ENCODE results near the gene AHI1.

AHI1 gene

DNA sequence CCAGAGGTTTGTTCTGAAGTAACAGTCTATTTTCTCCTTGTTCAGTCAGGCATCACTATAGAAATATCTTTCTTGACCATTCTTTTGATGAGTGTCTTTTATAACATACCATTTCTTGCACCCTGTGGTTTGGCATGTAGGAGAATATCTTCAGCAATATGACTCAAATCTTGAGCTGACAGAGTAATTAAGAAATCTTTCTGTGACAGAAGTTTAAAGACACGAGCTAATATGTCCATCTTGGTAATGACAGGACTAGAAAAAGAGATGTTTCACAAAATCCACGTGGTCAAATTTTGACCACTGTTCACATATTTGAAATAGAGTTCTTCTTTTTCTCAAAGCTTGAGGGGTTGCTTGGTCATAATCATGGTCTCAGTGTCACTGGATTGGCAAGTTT, 166.5 kb downstream of the AHI1 start:
- Histone ChIP-seq H3K9me3 (replicated peaks; ENCODE audit: insufficient read depth, low read length) (no peaks in the 10 kb centered on the region), H2AFZ (ENCODE audit: low read length) (no peak overlapping the region), H3K79me2 (ENCODE audit: low read length) (no peaks in the 10 kb centered on the region), H3K4me1 (ENCODE audit: low read length) (no peaks in the 10 kb centered on the region), H3K4me2 (ENCODE audit: low read depth, low read length) (no peak overlapping the region), H3F3A (ENCODE audit: insufficient read depth, low read length) (no peaks in the 10 kb centered on the region), H3K27me3 (replicated peaks; ENCODE audit: insufficient read depth, low read length) (no peaks in the 10 kb centered on the region), H3K9me2 (replicated peaks; ENCODE audit: insufficient read depth, low read length) (no peaks in the 10 kb centered on the region), H3K27ac (ENCODE audit: low read length) (no peak overlapping the region), H3K4me3 (ENCODE audit: low read length) (no peak overlapping the region), H3K9ac (ENCODE audit: low read length) (no peak overlapping the region), H4K20me1 (ENCODE audit: insufficient read depth, low read length) (no peaks in the 10 kb centered on the region), H3K36me3 (replicated peaks; ENCODE audit: insufficient read depth, low read length) (no peaks in the 10 kb centered on the region)
- no peak for TF ChIP-seq EZH2phosphoT487 (IDR thresholded peaks at IDR 0.05; ENCODE audit: low read length)
- no peak for TF ChIP-seq EZH2 (optimal IDR thresholded peaks at IDR 0.05; ENCODE audit: low read depth, low read length)
- TF ChIP-seq, protein P1, sequence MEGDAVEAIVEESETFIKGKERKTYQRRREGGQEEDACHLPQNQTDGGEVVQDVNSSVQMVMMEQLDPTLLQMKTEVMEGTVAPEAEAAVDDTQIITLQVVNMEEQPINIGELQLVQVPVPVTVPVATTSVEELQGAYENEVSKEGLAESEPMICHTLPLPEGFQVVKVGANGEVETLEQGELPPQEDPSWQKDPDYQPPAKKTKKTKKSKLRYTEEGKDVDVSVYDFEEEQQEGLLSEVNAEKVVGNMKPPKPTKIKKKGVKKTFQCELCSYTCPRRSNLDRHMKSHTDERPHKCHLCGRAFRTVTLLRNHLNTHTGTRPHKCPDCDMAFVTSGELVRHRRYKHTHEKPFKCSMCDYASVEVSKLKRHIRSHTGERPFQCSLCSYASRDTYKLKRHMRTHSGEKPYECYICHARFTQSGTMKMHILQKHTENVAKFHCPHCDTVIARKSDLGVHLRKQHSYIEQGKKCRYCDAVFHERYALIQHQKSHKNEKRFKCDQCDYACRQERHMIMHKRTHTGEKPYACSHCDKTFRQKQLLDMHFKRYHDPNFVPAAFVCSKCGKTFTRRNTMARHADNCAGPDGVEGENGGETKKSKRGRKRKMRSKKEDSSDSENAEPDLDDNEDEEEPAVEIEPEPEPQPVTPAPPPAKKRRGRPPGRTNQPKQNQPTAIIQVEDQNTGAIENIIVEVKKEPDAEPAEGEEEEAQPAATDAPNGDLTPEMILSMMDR (IDR thresholded peaks at IDR 0.05; ENCODE audit: low read length) = no peak
- DNase-seq = no peak

DNA sequence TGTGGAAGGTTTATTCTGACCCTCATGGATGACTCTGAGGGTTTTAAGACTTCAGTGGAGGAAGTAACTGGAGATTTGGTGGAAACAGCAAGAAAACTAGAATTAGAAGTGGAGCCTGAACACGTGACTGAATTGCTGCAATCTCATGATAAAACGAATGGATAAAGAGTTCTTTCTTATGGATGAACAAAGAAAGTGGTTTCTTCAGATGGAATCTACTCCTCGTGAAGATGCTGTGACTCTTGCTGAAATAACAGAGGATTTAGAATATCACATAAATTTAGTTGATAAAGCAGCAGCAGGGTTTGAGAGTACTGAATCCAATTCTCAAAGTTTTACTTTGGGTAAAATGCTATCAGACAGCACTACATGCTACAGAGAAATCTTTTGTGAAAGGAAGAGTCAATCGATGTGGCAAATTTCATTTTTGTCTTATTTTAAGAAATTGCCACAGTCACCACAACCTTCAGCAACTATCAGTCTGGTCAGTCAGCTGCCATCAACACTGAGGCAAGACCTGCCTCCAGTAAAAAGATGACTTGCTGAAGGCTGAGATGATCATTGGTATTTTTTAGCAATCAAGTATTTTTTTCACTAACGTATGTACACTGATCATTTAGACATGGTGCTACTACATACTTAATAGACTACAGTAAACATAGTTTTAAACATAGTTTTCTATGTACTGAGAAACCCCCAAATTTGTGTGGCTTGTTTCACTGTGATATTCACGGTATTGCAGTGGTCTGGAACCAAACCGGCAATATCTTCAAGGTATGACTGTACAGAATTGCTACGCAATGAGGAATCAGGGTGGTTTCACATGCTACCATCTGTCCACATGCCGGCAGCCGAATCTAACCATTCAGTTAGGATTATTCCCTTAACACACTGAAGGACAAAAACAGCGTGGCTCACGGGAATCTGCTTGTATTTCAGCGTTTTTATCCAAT, 167.4 kb downstream of the AHI1 start:
- Histone ChIP-seq H3K4me3 (ENCODE audit: low read length) (no peak overlapping the region), H3K27me3 (replicated peaks; ENCODE audit: insufficient read depth, low read length) (no peaks in the 10 kb centered on the region), H3K4me2 (ENCODE audit: low read depth, low read length) (no peak overlapping the region), H2AFZ (ENCODE audit: low read length) (no peak overlapping the region), H3K36me3 (replicated peaks; ENCODE audit: insufficient read depth, low read length) (no peaks in the 10 kb centered on the region), H3K27ac (ENCODE audit: low read length) (no peak overlapping the region), H3K9me3 (replicated peaks; ENCODE audit: insufficient read depth, low read length) (no peaks in the 10 kb centered on the region), H3K4me1 (ENCODE audit: low read length) (no peaks in the 10 kb centered on the region), H4K20me1 (ENCODE audit: insufficient read depth, low read length) (no peaks in the 10 kb centered on the region), H3K79me2 (ENCODE audit: low read length) (no peaks in the 10 kb centered on the region), H3K9me2 (replicated peaks; ENCODE audit: insufficient read depth, low read length) (no peaks in the 10 kb centered on the region), H3F3A (ENCODE audit: insufficient read depth, low read length) (no peaks in the 10 kb centered on the region), H3K9ac (ENCODE audit: low read length) (no peak overlapping the region)
- TF ChIP-seq EZH2phosphoT487 (IDR thresholded peaks at IDR 0.05; ENCODE audit: low read length) (no peak), EZH2 (optimal IDR thresholded peaks at IDR 0.05; ENCODE audit: low read depth, low read length) (no peak)
- TF ChIP-seq, protein P1 (IDR thresholded peaks at IDR 0.05; ENCODE audit: low read length) = no peak
- no peak for DNase-seq

DNA sequence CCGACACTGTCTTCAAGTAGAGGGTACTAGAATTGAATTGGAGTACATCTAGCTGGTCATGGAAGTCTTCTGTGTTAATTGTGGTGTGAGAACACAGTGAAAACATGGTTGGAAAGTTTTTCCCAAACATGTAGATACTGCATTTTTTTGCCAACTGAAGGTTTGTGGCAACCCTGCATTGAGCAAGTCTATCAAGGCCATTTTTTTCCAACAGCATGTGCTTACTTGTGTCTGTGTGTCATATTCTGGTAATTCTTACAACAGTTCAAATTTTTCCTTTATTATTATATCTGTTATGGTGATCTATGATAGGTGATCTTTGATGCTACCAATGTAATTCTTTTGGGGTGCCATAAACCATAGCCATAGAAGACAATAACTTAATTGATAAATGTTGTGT, 169.4 kb downstream of the AHI1 start:
- Histone ChIP-seq H3K79me2 (ENCODE audit: low read length) (no peaks in the 10 kb centered on the region), H3K27ac (ENCODE audit: low read length) (no peak overlapping the region), H3K36me3 (replicated peaks; ENCODE audit: insufficient read depth, low read length) (no peaks in the 10 kb centered on the region), H3K4me2 (ENCODE audit: low read depth, low read length) (no peak overlapping the region), H3F3A (ENCODE audit: insufficient read depth, low read length) (peaks cover 4% of the 10 kb centered on the region; the same call in 1 of the 2 replicates), H3K9ac (ENCODE audit: low read length) (no peak overlapping the region), H3K9me3 (replicated peaks; ENCODE audit: insufficient read depth, low read length) (no peaks in the 10 kb centered on the region), H2AFZ (ENCODE audit: low read length) (no peak overlapping the region), H3K4me1 (ENCODE audit: low read length) (peaks cover 7% of the 10 kb centered on the region), H3K4me3 (ENCODE audit: low read length) (no peak overlapping the region), H3K9me2 (replicated peaks; ENCODE audit: insufficient read depth, low read length) (no peaks in the 10 kb centered on the region), H4K20me1 (ENCODE audit: insufficient read depth, low read length) (no peaks in the 10 kb centered on the region), H3K27me3 (replicated peaks; ENCODE audit: insufficient read depth, low read length) (no peaks in the 10 kb centered on the region)
- TF ChIP-seq, protein P1 (IDR thresholded peaks at IDR 0.05; ENCODE audit: low read length) = no peak
- TF ChIP-seq EZH2phosphoT487 (IDR thresholded peaks at IDR 0.05; ENCODE audit: low read length) = no peak
- TF ChIP-seq EZH2 (optimal IDR thresholded peaks at IDR 0.05; ENCODE audit: low read depth, low read length) = no peak
- DNase-seq = no peak
